ENCODE data around the gene FSTL4.

Gene FSTL4

GRCh38 chr5:133314086-133314485, 298.3 kb downstream of the FSTL4 start:
- no peak for DNase-seq

- no peak for DNase-seq
Observed at GRCh38 chr5:133311176-133311575, 301.2 kb downstream of the FSTL4 start.

DNA sequence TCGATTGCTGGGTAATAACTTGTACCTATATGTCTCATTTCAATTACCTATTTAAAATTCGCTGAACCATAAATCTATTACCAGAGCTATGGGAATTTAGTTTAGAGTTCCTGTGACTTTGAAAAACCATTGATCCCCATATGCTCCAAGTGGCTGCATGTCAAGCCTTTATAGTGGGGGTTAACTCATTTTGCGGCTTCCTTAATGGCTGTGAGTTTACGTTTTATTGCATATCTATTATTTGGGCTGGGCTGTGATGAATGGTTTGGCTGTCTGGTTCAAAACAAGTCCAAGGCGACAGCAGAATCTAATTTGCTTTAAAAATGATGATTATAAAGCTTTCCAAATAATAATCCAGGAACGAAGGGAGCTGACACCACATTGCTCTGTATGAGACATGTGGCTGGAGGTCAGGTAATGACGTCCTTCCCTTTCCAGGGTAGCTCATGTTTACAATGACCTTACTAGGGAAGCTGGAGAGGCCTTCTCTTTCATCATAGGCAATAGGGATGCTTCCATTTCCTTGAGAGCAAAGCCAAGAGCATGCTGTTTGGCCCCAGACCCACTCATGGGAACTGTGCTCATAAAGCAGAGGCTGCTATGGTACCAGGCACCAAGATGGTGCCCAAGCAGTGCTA, 302.2 kb downstream of the FSTL4 start:
- DNase-seq, result no peak

DNA sequence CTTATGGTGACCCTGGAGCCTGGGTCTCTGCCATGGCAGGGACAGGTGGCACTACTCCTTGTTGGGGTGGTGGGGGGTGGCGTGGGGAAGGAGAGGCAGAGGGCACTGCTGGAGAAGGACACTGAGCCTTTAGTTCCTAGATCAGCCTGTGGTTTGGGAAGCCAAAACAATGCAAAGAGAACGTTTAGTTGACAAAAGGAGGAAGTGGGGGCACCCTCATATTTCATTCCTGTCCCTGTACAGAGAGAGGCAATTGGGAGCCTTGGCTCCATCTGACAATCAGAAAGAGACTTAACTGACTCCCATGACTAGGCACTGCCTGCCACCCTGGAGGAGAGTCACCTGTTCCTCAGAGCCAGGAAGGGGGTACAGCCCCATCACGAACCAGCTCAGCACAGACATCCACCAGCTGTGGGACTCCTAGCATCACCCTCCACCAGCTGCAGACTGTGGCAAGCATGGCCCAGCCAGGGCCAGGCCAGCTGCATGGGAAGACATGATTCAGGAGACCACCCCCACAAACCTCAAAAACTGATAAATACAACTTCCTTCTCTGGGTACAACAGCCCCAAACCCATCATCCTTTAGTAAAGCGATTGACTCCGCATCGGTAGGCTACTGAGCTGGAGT, 303.1 kb downstream of the FSTL4 start:
- DNase-seq, result no peak

GRCh38 chr5:133307275-133307674, 305.1 kb downstream of the FSTL4 start:
- no peak for DNase-seq

GRCh38 chr5:133304707-133305216, 307.6 kb downstream of the FSTL4 start:
- no peak for DNase-seq

DNA sequence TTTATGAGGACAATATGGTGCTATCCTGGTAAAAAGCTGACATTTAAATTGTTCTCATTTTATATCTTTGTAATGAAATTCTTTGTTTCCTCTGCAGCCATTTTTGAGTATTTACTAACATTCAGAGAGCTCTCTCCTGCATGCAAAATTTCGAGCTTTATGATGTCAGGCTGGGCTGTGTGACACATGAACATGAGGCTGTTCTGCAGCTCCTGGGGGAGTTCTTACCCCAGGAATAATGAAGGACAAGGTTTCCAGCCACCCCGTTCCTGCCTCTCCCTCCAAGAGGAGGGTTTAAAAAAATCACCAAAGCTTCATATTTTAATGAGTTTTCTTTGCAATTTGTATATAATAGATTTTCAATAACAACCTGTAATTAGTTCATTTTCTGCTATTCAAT, 308.2 kb downstream of the FSTL4 start:
- no peak for DNase-seq

DNA sequence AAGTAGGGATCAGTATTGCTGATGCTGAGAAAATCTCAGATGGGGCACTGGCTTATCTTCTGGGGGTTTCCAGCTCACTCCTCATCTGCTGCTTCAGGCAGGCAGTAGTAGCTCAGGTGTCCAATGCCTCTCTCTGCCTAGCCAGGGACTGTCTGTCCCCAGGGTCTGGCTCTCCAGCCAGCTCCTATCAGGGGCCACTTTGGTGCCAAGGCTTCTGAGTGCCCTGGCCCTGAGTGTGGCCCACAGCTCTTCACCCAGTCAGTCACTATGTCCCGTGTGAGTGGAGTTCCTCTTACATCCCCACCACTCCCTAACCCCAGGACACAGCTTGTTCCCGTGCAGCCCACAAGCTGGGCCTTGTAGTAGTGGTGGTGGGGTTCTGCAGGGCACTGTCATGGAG, 309.0 kb downstream of the FSTL4 start:
- no peak for DNase-seq

DNA sequence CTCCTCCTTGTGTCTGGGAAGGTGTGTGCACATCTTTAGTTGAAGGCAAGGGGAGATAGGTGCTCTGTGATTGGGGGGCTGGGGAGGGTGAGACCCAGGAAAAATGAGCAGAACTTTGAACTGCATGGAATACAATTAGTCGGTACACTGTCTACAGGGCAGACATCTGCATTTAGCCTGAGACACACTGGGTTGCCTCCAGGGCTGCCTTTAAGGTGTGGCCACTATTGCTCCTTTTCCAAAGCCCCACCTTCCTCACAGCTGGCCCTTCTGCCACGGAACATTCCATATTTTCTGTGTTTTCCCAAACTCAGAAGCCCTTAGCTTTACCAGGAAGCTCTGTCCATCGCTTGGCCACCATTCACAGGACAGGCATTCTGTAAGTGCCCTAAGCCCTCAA, 312.6 kb downstream of the FSTL4 start:
- no peak for DNase-seq

GRCh38 chr5:133299021-133299420, 313.3 kb downstream of the FSTL4 start:
- no peak for DNase-seq

GRCh38 chr5:133298447-133298846, 313.9 kb downstream of the FSTL4 start:
- no peak for DNase-seq

DNA sequence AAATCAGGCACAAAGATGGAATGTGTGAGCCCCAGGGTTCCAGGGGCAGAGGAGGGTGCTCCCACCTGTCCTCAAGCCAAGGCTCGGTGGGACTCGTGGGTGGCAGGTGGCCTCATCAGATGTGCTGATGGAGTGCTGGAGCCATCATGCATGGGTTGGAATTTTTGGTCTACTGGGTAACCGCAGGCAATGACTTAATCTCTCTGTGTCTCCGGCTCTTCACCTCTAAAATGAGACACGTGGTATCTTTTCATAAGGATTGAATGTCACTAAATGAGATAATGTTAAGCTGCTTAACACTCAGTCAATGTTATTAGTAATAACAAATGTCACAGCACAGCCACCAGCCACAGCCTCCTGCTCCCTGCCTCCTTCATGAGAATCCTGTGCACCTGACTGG, 315.0 kb downstream of the FSTL4 start:
- no peak for DNase-seq

DNA sequence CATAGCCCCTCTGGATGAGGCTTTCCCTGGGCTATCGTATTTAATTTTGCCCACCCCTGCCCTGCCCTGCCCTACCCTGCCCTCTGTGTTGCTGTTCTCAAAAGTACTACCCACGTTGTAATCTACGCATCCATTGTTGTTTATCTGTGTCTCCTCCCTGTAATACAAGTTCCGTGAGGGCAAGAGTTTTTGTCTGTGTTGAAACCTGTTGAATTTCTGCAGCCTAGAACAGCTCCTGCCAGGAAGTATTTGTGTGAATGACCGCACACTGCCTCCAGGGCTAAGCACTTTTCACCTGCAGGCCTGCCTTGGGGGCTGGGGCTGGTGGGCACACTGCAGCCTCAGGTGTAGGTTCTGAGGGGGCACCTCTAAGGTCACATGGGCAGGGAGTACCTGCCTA, 315.7 kb downstream of the FSTL4 start:
- DNase-seq, result no peak

- DNase-seq, result no peak
Observed at GRCh38 chr5:133295520-133295919, 316.8 kb downstream of the FSTL4 start.

- no peak for DNase-seq
Observed at GRCh38 chr5:133294380-133294779, 318.0 kb downstream of the FSTL4 start.

DNA sequence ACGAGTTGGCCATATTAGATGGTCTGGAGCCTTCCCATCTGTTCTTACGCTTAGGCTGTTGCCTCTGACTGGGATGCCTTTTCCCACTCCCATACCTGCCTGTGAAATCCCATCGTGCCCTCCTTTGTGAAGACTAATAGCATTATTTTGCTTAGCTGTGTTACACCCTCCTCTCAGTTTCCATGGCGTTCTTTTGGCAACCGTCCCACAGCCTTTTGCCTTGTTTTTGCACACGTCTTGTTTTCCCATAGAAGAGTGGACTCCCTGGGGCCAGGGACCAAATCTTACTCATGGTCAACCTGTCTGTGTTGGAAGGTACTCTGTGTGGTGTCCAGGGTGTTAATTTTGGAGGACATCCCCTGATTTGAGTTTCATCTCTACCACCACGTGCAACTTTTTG, 318.4 kb downstream of the FSTL4 start:
- DNase-seq, result no peak

DNA sequence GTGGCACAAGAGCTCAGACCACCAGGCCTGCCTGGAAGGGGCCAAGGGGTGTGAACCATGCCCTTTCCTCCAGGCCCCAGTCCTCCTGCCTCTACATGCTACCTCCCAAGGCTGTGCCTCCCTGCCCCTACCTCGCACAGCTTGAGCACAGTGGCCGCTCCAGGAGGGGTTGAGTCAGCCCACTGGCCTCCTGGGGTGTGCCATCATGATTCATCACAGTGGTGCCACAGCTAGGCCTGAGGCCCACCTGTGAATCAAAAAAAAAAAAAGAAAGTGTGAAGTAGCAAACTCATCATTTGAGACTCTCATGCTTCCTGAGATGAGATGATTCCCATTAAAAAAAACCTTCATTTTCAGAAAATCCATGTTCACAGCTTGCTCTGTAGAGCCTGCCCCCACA, 320.0 kb downstream of the FSTL4 start:
- DNase-seq, result no peak

GRCh38 chr5:133291524-133291923, 320.8 kb downstream of the FSTL4 start:
- no peak for DNase-seq

DNA sequence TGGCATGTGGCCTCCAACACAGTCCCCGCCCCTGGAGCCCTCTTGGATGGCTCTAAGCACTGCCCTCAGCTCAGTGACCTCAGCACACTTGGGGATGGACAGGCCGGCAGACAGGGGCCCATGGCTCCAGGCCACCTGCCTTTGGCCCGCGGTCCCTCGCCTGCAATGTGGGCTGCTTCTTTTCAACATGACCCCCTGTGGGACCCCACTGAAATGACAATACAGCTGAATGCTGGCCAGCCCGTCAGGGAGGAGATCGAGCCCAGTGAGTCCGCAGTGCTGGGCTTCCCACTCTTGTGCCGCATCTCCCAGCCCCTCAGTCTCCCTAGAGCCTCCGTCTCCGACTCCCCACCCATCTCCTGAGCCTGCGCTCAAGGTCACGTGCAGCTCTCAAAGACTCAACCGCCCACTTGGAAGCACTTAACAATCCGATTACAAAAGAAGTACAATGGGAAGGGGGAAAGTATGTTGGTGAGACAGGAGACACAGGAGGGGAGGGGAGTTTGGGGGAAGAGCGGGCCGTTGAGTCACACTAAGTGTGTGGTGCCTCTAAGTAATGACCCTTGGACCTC, 321.6 kb downstream of the FSTL4 start:
- DNase-seq, result no peak

DNA sequence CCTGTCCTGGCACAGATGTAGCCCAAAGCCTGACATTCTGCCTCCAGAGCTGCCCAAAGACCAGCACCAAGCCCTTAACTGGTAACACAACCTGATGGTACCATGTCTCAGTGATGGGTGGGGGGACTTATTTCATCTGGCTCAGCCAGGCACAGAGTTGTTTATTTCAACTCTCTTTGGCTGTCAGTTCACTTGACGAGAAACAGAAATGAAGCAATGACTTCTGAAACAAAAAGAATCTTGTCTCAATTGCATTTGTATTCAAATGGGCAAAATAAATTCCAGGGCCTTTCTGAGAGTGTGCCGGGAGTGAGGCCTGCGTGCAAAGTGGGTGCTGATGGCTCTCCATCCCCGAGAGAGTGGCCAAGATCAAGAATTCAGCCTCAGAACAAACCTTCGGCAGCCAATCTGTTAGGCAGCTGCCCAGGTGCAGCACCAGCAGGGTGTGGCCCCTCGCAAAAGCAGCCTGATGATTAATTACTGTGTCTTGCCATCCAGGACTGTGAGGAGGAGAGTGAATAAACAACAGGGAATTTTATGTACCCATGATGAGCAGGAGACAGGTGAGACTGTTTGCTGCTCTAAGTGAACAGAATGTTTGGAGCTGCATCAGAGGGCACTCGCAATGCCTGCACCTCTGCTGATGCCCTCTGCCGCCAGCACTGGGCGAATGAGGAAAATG, 322.5 kb downstream of the FSTL4 start:
- no peak for DNase-seq

GRCh38 chr5:133287500-133287899, 324.8 kb downstream of the FSTL4 start:
- DNase-seq, result peak in 1 of 2 donors; percentile 44

GRCh38 chr5:133286483-133286882, 325.9 kb downstream of the FSTL4 start:
- no peak for DNase-seq

DNA sequence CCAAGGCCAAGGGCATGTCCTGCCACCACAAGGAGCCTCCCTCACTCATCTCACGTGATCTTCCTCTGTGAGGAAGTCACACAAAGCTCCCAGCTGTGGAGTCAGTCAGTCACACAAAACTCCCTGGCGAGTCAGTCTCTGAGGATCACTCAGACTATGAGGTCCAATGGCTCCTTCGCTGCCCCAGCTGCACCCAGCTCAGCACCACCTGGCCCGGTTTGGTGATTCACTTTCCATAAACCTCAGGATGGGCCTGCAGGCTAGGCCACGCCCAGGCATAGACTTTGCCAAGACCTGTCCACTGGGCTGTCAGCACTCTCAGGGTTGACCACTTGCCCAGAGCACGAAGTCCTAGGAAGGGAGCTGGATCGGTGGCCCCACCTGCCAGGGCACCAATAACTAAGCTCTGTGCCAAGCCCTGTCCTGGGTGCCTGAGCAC, 326.7 kb downstream of the FSTL4 start:
- no peak for DNase-seq

DNA sequence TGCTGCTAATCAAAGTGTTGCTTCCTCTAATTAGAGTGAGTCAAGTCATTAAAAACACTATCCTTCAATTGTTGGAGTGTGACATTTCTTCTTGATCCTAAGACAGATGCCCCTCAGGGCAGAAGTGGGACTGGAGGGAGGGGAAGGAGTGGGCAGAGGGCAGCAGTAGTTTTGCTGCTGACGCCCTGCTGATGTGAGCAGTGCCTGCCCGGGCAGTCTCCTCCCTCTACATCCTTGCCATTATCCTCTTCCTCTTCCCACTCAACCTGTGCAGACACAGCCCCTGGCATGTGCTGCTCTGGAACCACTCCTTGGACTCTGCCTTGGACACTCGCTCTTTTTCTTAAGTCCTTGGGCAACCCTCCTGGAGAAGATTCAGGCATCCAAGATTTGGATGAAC, 328.0 kb downstream of the FSTL4 start:
- no peak for DNase-seq
